IPS-20b (cell line): ENCODE measurements around the gene ORM2.

ENCODE experiments used
- H3K27ac ChIP-seq: one replicate; pipeline ENCODE4 v1.5.1; 2013; ENCODE audit warnings: low read length
- H3K27me3 ChIP-seq: 2 replicates; pipeline ENCODE4 v1.6.1; 2013; ENCODE audit warnings: mild to moderate bottlenecking, low read length, inconsistent platforms; ENCODE audit not compliant: insufficient read depth
- H3K36me3 ChIP-seq: 2 replicates; pipeline ENCODE4 v1.6.1; 2013; ENCODE audit warnings: low read depth, mild to moderate bottlenecking, inconsistent platforms, low read length, moderate library complexity; ENCODE audit not compliant: insufficient read depth
- H3K4me1 ChIP-seq: 2 replicates; pipeline ENCODE4 v1.6.1; 2013; ENCODE audit warnings: mild to moderate bottlenecking, control low read depth, inconsistent platforms, low read length, moderate library complexity; ENCODE audit not compliant: insufficient read depth
- H3K4me3 ChIP-seq: 2 replicates; pipeline ENCODE4 v1.5.1; 2013; ENCODE audit warnings: mild to moderate bottlenecking, low read length, inconsistent platforms
- H3K9ac ChIP-seq: 2 replicates; pipeline ENCODE4 v1.6.1; 2013; ENCODE audit warnings: low read depth, mild to moderate bottlenecking, inconsistent platforms, low read length, moderate library complexity
- H3K9me3 ChIP-seq: 2 replicates; pipeline ENCODE4 v1.6.1; 2013; ENCODE audit warnings: mild to moderate bottlenecking, low read depth, low read length, inconsistent platforms; ENCODE audit not compliant: insufficient read depth

The ORM2 gene

DNA sequence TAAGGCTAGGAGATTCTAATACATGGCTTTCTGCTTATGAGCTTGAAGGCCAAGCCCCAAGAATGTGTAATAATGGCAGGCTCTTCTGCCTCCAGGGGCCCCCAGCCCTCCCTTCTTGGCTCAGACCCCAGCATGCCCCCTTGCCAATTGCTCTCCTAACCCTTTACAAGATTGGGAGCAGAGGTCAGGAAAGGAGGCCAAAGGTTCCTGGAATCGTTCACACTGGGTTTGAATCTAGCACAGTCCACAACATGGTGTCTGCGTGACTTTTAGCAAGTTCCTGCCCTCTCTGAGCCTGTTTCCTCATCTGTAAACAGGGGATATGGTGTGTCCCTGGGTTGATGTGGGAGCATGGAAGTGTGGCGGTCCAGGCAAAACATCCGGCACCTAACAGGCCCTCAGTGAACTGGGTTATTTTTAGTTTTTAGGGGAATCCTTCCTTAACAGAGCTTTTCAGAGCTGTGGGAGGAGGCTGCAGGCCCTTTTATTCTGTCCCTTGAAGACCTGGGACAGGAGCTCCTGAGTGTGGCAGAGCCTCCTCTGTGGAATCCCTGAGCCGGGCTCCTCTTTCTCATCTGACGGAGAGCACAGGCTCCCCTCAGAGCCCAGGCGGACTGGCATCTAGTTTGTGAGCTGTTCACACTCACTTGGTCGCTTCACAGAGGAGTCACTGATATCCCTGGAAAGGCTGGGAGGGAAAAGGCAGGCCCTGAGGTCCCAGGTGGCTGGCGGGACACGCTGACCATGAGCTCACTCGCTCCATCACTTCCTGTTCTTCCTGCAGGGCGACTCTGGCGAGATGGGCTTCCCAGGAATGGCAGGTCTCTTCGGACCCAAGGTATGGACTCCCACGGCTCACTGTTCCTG lies 30.1 kb upstream of the ORM2 start:
- Histone ChIP-seq H3K36me3 (peaks cover 37% of the 10 kb centered on the region), H3K4me3 (no peak overlapping the region), H3K9ac (no peak overlapping the region), H3K27me3 (no peaks in the 10 kb centered on the region), H3K4me1 (no peaks in the 10 kb centered on the region), H3K9me3 (peaks cover 13% of the 10 kb centered on the region), H3K27ac (no peak overlapping the region)

DNA sequence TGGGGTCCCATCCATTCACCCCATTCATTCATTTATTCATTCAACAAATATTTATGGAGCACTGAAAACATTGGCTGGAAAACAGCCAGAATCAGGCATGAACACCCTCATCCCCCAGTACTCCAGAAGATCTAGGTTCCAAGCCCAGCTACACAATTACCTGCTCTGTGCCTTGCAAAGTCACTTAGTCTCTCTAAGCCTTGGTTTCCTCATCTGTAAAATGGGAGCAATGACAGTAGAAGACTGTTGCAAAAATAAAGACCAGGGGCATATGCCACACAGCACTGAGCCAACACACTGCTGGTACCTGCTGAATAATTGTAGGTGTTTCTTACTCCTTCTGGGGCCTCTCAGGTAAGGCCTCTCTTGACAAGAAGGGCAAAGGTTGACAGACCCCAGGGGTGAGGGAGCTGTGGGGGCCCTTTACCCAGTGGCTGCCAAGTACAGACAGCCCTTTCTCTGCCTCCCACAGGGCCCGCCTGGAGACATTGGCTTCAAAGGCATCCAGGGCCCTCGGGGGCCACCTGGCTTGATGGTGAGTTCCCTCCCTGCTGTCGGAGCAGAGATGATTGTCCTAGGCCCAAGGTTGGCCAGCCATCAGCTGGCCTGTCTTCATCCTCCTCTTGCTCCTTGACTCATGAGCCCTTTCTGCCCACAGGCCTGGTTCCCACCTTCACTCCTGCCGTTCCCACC lies 29.4 kb upstream of the ORM2 start:
- H3K27ac ChIP-seq: no peak overlapping the region
- no peaks in the 10 kb centered on the region for H3K4me1 ChIP-seq
- no peaks in the 10 kb centered on the region for H3K27me3 ChIP-seq
- H3K9me3 ChIP-seq: peaks cover 5% of the 10 kb centered on the region; the same call in 1 of the 2 replicates
- H3K9ac ChIP-seq: no peak overlapping the region
- H3K4me3 ChIP-seq: no peak overlapping the region
- peaks cover 29% of the 10 kb centered on the region for H3K36me3 ChIP-seq

DNA sequence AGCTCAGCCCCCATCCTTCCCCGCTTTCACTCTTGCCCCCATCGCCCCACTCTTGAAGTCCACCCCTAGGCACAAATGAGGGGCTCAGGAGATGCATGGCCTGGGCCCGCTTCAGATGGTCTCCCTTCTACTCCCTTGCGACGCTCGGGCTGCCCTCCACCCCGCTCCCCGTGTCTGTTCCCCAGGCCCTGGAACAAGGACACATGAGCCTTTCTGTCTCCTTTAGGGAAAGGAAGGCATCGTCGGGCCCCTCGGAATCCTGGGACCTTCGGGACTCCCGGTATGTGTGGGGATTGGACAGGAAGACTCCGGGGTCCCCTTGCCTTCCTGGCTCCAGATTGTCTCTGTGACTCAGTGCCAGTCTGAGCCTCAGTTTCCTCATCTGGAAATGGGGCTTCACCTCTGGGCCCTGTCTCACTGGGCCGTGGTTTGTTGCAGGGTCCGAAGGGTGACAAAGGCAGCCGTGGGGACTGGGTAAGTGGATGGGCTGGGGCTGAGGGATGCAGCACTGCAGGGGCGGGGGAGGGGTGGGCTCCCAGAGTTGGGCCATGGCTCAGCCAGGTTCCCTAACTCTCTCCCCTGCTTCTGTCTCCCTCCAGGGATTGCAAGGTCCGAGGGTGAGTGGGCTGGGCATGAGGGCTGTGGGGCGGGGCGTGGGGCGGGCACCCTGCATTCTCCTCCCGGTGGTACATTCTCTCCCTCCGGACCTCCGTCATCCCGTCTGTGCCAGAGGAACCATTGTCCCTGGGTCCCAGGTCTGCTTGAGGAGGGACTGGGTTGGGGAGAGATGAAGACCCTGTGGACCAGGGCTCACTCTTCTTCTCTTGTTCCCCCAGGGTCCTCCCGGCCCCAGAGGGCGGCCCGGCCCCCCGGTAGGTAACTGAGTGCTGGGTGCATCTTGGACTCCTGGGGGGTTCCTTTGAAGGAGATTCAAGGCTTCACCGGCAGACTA lies 28.5 kb upstream of the ORM2 start:
- Histone ChIP-seq H3K4me3 (no peak overlapping the region), H3K27ac (no peak overlapping the region), H3K4me1 (no peaks in the 10 kb centered on the region), H3K27me3 (no peaks in the 10 kb centered on the region), H3K36me3 (peaks cover 22% of the 10 kb centered on the region), H3K9me3 (peaks cover 3% of the 10 kb centered on the region; the same call in 1 of the 2 replicates), H3K9ac (no peak overlapping the region)

DNA sequence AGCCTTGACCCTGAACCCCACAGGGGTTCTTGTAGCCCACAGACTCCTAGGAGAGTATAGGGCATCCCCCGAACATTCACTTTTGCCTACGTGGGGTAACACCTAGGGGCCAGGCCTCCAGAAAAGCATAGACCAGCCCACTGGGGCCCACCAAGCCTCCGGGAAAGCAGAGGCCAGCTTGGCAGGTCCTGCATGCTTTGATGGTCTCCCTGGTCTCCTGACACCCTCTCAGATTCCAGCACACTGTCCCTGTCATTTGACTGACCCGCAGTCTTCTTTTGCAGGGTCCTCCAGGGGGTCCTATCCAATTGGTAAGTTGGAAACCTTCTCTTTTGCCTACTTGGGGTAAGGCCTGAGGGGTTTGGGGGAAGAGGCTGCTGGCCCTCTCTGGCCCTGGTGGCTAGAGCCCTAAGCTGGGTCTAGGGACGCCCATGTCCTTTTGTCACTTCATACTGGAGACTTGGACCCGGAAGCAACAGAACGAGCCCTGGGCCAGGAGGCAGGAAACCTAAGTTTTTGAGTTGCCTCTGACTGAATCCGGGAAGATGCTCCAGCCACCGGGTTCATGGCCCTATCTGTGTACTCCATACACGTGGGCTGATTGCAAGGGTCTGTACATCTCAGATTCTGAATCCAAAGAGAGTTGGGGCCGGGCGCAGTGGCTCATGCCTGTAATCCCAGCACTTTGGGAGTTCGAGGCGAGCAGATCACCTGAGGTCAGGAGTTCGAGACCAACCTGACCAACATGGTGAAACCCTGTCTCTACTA lies 27.7 kb upstream of the ORM2 start:
- no peak overlapping the region for H3K27ac ChIP-seq
- H3K4me1 ChIP-seq: no peaks in the 10 kb centered on the region
- H3K9me3 ChIP-seq: no peaks in the 10 kb centered on the region
- no peak overlapping the region for H3K9ac ChIP-seq
- H3K4me3 ChIP-seq: no peak overlapping the region
- no peaks in the 10 kb centered on the region for H3K27me3 ChIP-seq
- H3K36me3 ChIP-seq: peaks cover 16% of the 10 kb centered on the region

DNA sequence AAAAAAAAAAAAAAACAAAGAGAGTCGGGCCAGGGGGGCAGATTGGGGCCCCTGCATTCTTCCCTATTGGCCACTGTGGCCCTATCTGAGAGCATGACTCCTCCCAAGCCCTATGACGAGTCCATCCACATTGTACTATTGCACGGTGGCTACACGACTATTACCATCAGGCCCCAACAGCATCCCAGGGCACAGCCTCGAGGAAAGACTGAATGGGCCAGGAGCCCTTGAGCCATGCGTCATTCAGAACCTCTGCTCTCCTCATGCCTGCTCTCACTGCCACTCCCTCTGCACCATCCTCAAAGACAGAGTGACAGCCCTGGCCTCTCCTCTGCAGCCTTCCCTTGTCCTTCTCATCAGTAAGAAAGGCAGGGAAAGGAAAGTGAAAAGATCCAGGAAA lies 26.9 kb upstream of the ORM2 start:
- Histone ChIP-seq H3K9ac (no peak overlapping the region), H3K4me1 (no peaks in the 10 kb centered on the region), H3K4me3 (no peak overlapping the region), H3K27me3 (no peaks in the 10 kb centered on the region), H3K9me3 (no peaks in the 10 kb centered on the region), H3K36me3 (peaks cover 16% of the 10 kb centered on the region), H3K27ac (no peak overlapping the region)

DNA sequence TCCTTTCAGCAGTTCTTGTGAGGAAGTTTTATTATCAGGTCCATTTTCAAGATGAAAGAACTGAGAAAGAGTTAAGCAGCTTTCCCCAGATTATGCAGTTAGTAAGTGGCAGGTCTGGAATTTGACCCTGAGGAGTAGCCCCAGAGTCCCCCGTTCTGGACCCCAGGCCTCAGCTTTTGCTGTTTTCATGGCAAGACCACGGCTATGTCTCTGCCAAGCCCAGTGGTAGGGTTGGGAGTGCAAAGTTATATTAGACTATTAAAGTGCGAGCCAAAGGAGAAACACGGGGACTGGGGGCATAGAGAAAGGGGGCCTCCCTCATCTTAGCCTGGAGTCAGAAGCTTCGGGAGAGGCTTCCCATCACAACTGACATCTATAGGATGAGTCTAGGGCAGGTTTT lies 26.1 kb upstream of the ORM2 start:
- H3K36me3 ChIP-seq: peaks cover 13% of the 10 kb centered on the region
- no peak overlapping the region for H3K27ac ChIP-seq
- H3K9me3 ChIP-seq: no peaks in the 10 kb centered on the region
- no peaks in the 10 kb centered on the region for H3K27me3 ChIP-seq
- no peak overlapping the region for H3K4me3 ChIP-seq
- no peaks in the 10 kb centered on the region for H3K4me1 ChIP-seq
- no peak overlapping the region for H3K9ac ChIP-seq

DNA sequence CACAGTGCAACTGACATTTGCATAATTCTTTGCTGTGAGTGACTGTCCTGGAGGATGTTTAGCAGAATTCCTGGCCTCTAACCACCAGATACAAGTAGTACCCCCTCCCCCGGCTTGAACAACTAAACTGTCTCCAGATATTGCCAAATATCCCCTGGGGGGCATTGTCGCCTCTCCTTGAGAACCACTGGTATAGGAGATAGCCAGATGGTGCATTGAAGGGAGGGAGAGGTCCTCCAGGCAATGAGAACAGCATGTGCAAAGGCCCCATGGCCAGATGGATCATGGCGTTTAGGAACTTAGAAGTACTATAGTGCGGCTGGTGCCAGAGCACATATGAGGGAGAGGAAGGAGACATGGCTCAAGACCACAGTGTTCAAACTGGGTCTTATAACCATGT lies 25.7 kb upstream of the ORM2 start:
- Histone ChIP-seq H3K27me3 (no peaks in the 10 kb centered on the region), H3K9ac (no peak overlapping the region), H3K27ac (no peak overlapping the region), H3K4me3 (no peak overlapping the region), H3K4me1 (no peaks in the 10 kb centered on the region), H3K36me3 (peaks cover 13% of the 10 kb centered on the region), H3K9me3 (no peaks in the 10 kb centered on the region)

DNA sequence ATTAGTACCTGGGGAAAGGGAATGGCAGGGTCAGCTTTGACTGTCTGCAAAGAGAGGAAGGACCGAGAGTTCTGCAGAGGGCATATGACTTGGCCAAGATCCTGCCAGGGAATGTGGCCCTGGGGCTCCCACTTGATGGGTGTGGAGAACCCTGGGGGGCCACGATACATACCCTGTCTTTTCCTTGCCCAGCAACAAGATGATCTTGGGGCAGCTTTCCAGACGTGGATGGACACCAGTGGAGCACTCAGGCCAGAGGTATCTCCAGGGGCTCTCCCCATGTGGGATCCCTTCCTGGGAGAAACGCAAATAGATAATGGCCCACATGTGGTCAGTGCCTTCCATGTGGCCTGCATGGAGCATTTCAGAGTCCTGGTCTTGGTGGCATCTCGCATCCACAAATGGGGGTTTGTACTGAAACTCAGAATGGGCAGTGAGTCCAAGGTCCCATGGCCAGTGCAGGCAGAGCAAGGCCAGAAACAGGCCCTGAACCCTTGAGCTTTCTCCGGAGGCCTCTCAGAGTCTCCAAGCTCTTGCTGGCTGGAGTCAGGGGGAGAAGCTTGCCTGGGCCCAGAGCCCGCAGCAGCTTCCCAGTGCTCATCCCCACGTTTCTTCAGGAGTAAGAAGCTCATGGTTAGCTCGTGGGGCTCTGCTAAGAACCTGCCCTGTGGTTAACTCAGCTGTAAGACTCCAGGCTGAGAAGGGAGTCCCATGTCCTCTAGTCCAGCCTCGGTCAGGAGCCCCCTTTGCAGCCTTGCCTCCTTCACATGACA lies 25.1 kb upstream of the ORM2 start:
- no peaks in the 10 kb centered on the region for H3K4me1 ChIP-seq
- H3K27me3 ChIP-seq: no peaks in the 10 kb centered on the region
- no peak overlapping the region for H3K4me3 ChIP-seq
- no peak overlapping the region for H3K27ac ChIP-seq
- H3K36me3 ChIP-seq: peaks cover 10% of the 10 kb centered on the region
- H3K9me3 ChIP-seq: no peaks in the 10 kb centered on the region
- H3K9ac ChIP-seq: no peak overlapping the region

DNA sequence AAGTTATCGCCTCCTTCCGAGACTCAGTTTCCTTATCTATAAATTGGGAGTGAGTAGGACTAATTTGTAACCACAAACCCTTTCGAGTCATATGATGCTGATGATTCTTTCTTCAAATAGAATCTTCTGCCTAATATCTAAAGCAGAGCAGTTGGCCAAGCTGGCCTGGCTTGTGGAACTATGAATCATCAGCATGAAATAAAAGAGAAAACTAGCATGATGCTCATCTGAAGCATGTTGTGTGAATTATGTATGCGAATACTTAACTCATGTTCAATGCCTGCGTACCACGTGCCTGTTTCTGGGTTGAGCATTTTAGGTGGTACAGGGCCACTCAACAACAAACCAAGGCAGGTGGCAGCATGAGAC lies 21.8 kb upstream of the ORM2 start:
- Histone ChIP-seq H3K9me3 (no peaks in the 10 kb centered on the region), H3K4me1 (no peaks in the 10 kb centered on the region), H3K36me3 (0 out of 2 replicates have a peak, but pooled peaks cover 8% of the 10 kb centered on the region), H3K27me3 (no peaks in the 10 kb centered on the region), H3K9ac (no peak overlapping the region), H3K4me3 (no peak overlapping the region), H3K27ac (no peak overlapping the region)

DNA sequence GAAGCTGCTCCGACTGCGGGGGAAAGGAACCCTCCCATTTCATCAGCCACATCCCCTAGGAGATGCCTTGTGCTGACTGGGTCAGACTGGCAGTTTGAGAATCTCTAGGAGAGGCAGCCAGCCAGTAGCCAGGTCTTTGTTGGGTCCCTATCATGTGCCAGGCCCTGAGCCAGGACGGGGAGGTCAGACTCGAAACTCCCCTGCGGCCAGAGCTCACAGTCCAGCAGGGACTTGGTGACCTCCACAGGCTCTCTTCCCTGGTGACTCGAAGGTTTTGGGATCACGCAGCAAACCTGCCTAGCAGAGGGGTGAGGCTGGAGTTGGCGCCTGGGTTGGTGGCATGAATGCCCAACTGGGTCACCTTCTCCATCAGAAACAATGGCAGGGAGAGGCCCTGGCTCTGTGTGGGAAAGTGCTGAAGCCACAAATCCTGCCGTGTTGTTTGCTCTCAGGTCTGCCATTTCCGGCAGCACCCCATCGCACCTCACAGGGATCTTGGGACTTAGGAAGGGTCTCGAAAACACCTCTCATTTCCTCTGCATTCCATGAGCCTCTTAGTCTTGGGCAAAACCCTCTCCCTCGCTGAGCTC lies 21.2 kb upstream of the ORM2 start:
- H3K4me3 ChIP-seq: no peak overlapping the region
- H3K27ac ChIP-seq: no peak overlapping the region
- no peaks in the 10 kb centered on the region for H3K9me3 ChIP-seq
- no peaks in the 10 kb centered on the region for H3K27me3 ChIP-seq
- no peaks in the 10 kb centered on the region for H3K4me1 ChIP-seq
- H3K9ac ChIP-seq: no peak overlapping the region
- 0 out of 2 replicates have a peak, but pooled peaks cover 8% of the 10 kb centered on the region for H3K36me3 ChIP-seq
